ENCODE data around the gene INS.

The INS gene

DNA sequence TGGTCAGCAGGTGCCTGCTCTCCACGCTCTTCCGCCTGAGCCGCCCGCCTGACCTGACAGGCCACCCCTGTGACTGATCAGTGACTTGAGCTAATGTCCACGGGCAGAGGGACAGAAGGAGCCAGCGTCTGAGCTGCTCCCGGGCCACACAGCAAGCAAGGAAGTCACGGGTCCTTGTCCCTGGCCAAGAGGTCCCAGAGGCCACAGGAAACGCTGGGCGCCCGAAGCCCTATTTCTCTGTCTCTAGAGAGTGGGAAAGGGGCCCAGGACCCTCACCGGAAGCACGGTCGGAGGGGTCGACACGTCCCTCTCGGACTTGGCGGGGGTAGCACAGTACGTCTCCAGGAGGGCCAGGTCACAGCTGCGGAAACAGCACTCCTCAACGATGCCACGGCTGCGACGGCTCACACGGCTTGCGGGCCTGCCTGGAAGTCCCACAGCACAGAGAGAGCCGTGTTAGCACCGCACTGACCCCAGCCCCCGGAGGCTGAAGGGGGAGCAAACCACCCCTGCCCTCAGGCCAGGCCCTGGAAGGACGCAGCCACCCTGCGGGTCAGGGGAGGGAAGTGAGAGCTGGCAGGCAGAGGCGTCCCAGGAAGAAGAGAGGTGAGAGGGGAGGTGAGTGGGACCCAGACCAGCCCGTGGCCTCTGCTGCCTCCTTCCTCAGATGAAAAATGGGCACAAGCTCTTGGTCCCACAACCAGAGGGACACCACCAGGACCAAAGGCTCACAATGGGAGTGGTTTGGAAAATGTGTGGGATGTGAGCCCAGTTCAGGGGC is 27.6 kb downstream of the INS start:
- Histone ChIP-seq H3K4me1 (ENCODE audit: insufficient read depth, poor library complexity, severe bottlenecking) (no peaks in the 10 kb centered on the region), H3K36me3 (ENCODE audit: low read depth) (no peaks in the 10 kb centered on the region), H3K27me3 (ENCODE audit: insufficient read depth, poor library complexity, severe bottlenecking) (peaks cover 29% of the 10 kb centered on the region), H3K9me3 (ENCODE audit: severe bottlenecking) (no peaks in the 10 kb centered on the region), H3K27ac (ENCODE audit: poor library complexity, severe bottlenecking) (no peak overlapping the region), H3K4me3 (ENCODE audit: severe bottlenecking) (no peak overlapping the region)
- DNase-seq (ENCODE audit: low spot score) (no peak), ATAC-seq (ENCODE audit: low read depth) (no peak)
- no peak for TF ChIP-seq CTCF (IDR thresholded peaks at IDR 0.05; ENCODE audit: poor library complexity, severe bottlenecking)

DNA sequence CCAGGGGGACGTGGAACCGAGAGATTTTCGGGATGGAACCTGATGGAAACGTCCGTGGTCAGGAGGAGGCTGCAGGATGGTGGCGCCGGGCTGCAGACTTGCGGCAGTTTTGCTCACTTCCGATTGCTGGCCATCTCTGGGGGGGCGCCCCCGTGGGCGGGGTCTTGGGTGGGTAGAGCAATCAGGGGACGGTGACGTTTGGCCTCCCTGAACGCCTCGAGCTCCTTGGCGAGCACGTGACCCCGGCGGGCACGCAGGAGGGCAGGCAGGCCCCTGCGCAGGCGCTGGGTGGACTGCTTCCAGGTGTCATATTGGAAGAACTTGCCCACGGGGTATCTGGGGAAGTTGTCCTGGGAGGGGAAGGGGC is 28.2 kb downstream of the INS start:
- no peak for ATAC-seq (ENCODE audit: low read depth)
- no peaks in the 10 kb centered on the region for H3K4me1 ChIP-seq (ENCODE audit: insufficient read depth, poor library complexity, severe bottlenecking)
- H3K27ac ChIP-seq (ENCODE audit: poor library complexity, severe bottlenecking): no peak overlapping the region
- no peak for DNase-seq (ENCODE audit: low spot score)
- H3K9me3 ChIP-seq (ENCODE audit: severe bottlenecking): no peaks in the 10 kb centered on the region
- no peaks in the 10 kb centered on the region for H3K36me3 ChIP-seq (ENCODE audit: low read depth)
- H3K27me3 ChIP-seq (ENCODE audit: insufficient read depth, poor library complexity, severe bottlenecking): peaks cover 25% of the 10 kb centered on the region
- TF ChIP-seq CTCF (IDR thresholded peaks at IDR 0.05; ENCODE audit: poor library complexity, severe bottlenecking): no peak
- H3K4me3 ChIP-seq (ENCODE audit: severe bottlenecking): no peak overlapping the region

- TF ChIP-seq CTCF (IDR thresholded peaks at IDR 0.05; ENCODE audit: poor library complexity, severe bottlenecking): no peak
- ATAC-seq (ENCODE audit: low read depth): no peak
- Histone ChIP-seq H3K27ac (ENCODE audit: poor library complexity, severe bottlenecking) (no peak overlapping the region), H3K4me3 (ENCODE audit: severe bottlenecking) (no peak overlapping the region), H3K9me3 (ENCODE audit: severe bottlenecking) (no peaks in the 10 kb centered on the region), H3K27me3 (ENCODE audit: insufficient read depth, poor library complexity, severe bottlenecking) (peaks cover 19% of the 10 kb centered on the region), H3K4me1 (ENCODE audit: insufficient read depth, poor library complexity, severe bottlenecking) (no peaks in the 10 kb centered on the region), H3K36me3 (ENCODE audit: low read depth) (no peaks in the 10 kb centered on the region)
- DNase-seq (ENCODE audit: low spot score): no peak
Measured at GRCh38 chr11:2132246-2132645, 28.8 kb downstream of the INS start.

DNA sequence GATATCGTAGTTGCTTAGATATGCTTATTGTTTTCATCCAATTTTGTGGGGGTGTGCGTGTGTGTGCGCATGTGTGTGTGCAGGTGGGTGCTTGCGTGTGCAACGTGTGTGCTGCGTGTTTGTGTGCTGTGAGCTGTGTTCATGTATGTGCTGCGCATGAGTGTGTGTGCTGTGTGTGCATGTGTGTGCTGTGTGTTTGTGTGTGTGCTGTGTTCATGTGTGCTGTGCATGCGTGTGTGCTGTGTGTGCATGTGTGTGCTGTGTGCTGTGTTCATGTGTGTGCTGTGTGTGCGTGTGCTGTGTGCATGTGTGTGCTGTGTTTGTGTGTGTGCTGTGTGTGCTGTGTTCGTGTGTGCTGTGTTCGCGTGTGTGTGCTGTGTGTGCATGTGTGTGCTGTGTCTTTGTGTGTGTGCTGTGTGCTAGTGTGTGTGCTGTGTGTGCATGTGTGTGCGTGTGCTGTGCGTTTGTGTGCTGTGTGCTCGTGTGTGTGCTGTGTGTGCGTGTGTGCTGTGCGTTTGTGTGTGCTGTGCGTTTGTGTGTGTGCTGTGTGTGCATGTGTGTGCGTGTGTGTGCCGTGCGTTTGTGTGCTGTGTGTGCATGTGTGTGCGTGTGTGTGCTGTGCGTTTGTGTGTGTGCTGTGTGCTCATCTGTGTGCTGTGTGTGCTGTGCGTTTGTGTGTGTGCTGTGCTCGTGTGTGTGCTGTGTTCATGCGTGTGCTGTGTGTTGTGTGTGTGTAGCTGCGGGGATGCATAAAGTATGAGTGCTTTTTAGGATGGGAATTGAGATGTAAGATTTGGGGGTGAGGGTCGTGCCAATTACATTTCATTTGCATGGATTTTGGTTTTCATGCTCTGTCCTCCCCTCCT is 29.4 kb downstream of the INS start:
- Histone ChIP-seq H3K4me1 (ENCODE audit: insufficient read depth, poor library complexity, severe bottlenecking) (no peaks in the 10 kb centered on the region), H3K9me3 (ENCODE audit: severe bottlenecking) (no peaks in the 10 kb centered on the region), H3K27ac (ENCODE audit: poor library complexity, severe bottlenecking) (no peak overlapping the region), H3K4me3 (ENCODE audit: severe bottlenecking) (no peak overlapping the region), H3K27me3 (ENCODE audit: insufficient read depth, poor library complexity, severe bottlenecking) (peaks cover 13% of the 10 kb centered on the region), H3K36me3 (ENCODE audit: low read depth) (no peaks in the 10 kb centered on the region)
- ATAC-seq (ENCODE audit: low read depth) (no peak), DNase-seq (ENCODE audit: low spot score) (no peak)
- TF ChIP-seq CTCF (IDR thresholded peaks at IDR 0.05; ENCODE audit: poor library complexity, severe bottlenecking): no peak
